Stimulated activated CD4-positive, alpha-beta T cell treated with anti-CD3 and anti-CD28 coated beads, Interleukin-1b, Interleukin-23, amount 100 ng/mL, for 4 hours (primary cell): ENCODE measurements around the gene MAMDC4.
"Not testable (repeated sequence)": the region's sequence is repeated elsewhere in the genome, so short reads cannot be mapped to it uniquely, and the experiment has no call there.

Experiments
- DNase-seq, 2 donors: peaks; one replicate each; pipeline ENCODE4 v3.0.0-alpha.2; 2020; ENCODE audit warnings: low read depth in 2 of 2

The MAMDC4 gene

GRCh38 chr9:136839229-136840139 is 12.7 kb upstream of the MAMDC4 start:
- DNase-seq = no peak

GRCh38 chr9:136840140-136840876 is 11.8 kb upstream of the MAMDC4 start:
- DNase-seq = no peak

DNA sequence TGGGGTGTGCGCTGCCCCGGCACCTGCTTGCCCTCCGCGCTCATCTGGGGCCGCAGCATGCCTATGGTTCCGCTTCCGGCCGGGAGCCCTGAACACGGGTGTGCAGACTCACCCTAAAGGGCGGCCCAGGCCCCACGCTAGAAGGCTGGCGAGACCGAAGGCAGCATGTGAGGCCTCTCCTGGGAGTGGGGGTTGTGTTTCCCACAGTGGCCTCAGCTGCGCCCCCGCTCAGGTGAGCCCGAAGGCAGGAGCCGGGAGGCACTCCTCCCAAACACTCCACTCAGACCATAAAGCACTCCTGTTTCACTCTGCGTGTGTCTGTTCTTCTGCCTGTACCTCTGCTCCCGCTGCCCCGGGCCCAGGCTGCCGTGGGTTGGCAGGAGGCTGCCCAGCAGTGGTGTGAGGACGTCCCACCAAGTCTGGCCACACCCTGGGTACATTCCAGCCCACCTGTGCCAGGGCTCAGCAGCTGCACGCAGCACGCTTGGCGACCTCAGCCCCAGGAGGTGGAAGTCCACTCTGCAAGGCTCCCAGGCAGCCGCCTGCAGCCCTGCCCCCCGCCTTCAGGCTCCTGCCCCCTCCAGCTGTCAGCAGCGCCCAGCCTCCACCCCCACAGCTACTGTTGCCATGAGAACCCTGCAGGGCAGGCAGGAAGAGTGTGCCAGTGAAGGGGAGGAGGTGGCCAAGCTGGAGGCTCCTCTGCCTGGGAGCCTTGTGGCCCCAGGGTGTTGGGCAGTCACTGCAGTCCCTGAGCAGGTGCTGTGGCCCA is 11.1 kb upstream of the MAMDC4 start:
- DNase-seq = no peak

GRCh38 chr9:136841646-136842379 is 10.3 kb upstream of the MAMDC4 start:
- DNase-seq = not testable (repeated sequence)

DNA sequence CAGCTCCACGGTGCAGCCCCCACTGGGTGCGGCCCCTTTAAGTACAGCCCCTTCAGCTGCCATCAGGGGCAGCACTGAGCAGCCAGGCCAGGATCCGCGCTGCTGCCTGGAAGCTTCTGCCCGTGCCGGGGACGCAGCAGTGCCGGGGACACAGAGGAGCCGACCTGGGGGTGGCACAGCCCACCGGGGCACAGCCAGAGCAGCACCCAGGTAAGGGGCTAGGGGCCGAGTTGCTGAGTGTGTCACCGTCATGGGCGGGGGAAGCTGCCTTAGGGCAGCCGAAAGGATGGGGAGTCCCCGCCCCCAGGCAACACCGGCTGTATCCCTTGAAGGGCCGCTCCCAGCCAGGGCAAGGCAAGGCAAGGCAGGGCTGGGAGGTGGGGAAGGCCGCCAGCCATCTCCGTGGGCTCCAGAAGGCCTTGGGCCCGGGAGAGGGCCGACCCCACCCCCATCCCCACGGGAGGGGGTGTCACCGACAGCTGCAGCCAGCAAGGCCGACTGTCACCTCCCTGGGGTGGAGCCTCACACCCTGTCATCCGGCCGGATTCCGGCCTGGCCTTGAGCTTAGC is 9.7 kb upstream of the MAMDC4 start, which contains the start of gene AJM1:
TSS of gene AJM1 (plus strand) at position 99 of the 569 bp plus-strand sequence. CDS start 1,937 bp downstream, outside the sequence.
- peak; percentile 63 to 70 for DNase-seq

GRCh38 chr9:136843159-136843800 is 8.9 kb upstream of the MAMDC4 start:
- not testable (repeated sequence) for DNase-seq

DNA sequence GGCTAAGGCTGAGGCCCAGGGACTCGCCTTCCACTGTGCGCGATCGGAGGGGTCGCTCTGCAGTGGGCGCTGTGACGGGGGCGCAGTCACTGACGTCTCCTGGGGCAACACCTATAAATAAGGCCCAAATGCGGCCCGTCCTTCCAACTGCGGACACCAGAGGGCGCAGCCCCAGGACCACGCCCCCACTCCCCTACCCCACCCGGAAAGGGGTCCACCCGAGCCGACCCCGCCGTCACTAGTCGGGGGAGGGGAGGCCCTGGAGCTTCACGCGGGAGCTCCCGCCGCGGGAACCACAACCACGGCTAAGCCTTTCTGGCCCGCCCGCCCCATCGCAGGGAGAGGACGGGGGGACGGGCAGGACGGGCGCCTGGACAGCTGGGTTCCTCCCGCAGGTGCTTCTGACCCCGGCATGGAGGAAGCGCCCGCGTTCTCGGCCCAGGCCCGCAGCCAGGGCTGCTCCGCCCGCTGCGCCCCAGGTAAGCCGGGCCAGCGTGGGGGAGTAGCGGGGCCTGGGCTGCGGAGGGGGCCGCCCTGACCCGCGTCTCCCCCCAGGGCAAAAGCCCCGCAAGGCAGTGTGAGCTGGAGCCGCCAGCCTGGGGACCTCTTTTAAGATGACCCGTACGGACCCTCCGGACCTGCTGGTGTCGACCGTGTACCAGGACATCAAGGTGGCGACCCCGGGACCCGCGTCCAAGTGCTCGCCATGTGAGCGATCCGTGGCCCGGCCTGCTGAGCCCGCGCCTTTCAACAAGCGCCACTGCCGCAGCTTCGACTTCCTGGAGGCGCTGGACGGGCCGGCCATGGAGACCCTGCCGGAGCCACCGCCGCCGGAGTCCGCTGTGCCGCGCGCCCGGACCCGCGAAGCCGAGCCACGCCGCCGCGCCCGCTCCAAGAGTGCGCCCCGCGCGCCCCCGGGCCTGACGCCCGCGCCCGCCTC is 8.1 kb upstream of the MAMDC4 start:
- peak; percentile 50 to 60 for DNase-seq

- DNase-seq = no peak
Observed at GRCh38 chr9:136844761-136845464, 7.2 kb upstream of the MAMDC4 start.

- no peak for DNase-seq
Observed at GRCh38 chr9:136845465-136846260, 6.5 kb upstream of the MAMDC4 start.

DNA sequence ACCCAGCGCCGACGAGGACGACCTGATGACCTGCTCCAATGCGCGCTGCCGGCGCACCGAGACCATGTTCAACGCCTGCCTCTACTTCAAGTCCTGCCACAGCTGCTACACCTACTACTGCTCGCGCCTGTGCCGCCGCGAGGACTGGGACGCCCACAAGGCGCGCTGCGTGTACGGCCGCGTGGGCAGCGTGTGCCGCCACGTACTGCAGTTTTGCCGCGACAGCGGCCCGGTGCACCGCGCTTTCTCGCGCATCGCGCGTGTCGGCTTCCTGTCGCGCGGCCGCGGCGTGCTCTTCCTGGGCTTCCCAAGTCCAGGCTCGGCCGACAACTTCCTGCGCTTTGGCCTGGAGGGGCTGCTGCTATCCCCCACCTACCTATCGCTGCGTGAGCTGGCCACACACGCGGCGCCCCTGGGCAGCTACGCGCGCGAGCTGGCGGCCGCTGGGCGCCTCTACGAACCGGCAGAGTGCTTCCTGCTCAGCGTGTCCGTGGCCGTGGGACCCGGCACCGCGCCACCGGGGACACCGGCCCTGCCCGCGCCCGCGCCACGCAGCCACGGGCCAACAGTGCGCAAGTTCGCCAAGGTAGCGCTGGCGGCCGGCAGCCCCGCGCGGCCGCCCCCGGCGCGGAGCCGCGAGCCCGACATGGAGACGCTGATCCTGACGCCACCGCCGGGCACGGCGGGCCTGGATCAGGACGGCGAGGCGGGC is 5.6 kb upstream of the MAMDC4 start:
- DNase-seq = no peak

DNA sequence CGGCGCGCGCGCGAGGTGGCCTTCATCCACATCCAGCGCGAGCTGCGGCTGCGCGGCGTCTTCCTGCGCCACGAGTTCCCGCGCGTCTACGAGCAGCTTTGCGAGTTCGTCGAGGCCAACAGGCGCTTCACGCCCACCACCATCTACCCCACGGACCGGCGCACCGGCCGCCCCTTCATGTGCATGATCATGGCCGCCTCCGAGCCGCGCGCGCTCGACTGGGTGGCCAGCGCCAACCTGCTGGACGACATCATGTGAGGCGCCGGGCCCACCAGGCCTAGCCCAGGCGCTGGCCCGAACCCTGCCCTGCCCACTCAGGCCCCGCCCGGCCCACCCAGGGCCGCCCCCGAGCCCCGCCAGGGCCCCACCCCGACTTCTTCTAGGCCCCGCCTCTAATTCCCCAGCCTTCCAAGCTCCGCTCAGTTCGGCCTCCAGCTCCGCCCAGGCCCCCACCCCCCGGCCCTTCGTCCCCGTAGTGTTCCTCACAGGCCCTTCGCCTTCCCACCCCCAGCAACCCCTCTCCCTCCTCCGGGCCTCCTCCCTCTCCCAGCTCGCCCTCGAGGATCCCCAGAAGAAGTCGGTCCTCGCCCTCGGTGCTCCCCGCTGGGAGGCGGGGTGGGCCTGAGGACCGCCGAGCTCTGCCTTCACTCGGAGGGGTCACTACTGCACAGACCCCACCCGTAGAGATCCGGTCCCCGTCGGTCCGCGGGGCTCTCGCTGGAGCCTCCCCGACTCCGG is 4.9 kb upstream of the MAMDC4 start:
- no peak for DNase-seq

GRCh38 chr9:136847826-136848392 is 4.2 kb upstream of the MAMDC4 start:
- DNase-seq = peak; percentile 49 to 68

- DNase-seq = no peak
Observed at GRCh38 chr9:136848393-136849037, 3.6 kb upstream of the MAMDC4 start.

GRCh38 chr9:136849038-136849959 is 2.8 kb upstream of the MAMDC4 start, which contains the start of gene PHPT1:
Gene PHPT1, plus strand, starts transcription at chr9:136849409. Its CDS starts 22 bp downstream, at chr9:136849431.
- DNase-seq = peak; percentile 92 to 93
